HEK293T (cell line): ENCODE data around the gene EML3.

ENCODE experiments used
- ELF4 ChIP-seq: fragments of 450-650 bp; IDR thresholded peaks from 2 replicates; pipeline ENCODE4 v1.6.1; 2017; ENCODE audit warnings: antibody characterized with exemption
- NFRKB ChIP-seq: fragments of 450-650 bp; IDR thresholded peaks from 2 replicates; pipeline ENCODE4 v1.6.1; 2016; ENCODE audit warnings: mild to moderate bottlenecking, moderate library complexity
- TARDBP ChIP-seq: fragments of 450-650 bp; IDR thresholded peaks from 2 replicates; pipeline ENCODE4 v1.6.1; 2016

DNA sequence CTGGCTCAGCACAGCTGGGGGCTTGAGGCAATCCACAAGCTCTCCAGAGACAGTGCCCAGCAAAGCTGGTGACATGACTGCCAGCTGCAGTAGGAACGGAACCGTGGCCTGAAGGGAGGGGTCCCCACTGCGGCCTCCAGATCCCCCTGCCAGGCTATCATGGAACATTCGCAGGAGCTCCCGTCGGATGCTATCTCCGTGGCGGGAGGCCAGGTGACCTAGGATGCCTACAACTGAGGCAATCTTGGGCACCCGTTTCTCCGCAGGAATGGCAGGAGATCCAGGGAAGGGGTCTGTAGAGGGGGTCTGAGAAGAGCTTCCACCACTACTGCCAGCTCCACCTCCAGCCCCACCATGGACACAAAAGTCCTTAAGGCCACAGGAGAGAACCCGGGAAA is 36.4 kb upstream of the EML3 start:
- no peak for TF ChIP-seq ELF4
- no peak for TF ChIP-seq TARDBP
- TF ChIP-seq NFRKB = no peak
